ENCODE data around the gene PLPP4.

Gene PLPP4

GRCh38 chr10:120527691-120528090 lies 70.7 kb downstream of the PLPP4 start:
- no peak for DNase-seq

GRCh38 chr10:120530699-120531098 lies 73.7 kb downstream of the PLPP4 start:
- DNase-seq, result no peak

- DNase-seq, result no peak
Measured at GRCh38 chr10:120538091-120538490, 81.1 kb downstream of the PLPP4 start.

GRCh38 chr10:120539076-120539475 lies 82.0 kb downstream of the PLPP4 start:
- no peak for DNase-seq

- DNase-seq, result no peak
Measured at GRCh38 chr10:120540486-120540885, 83.5 kb downstream of the PLPP4 start.

- DNase-seq, result no peak
Measured at GRCh38 chr10:120541984-120542383, 85.0 kb downstream of the PLPP4 start.

- DNase-seq, result no peak
Measured at GRCh38 chr10:120542591-120542990, 85.6 kb downstream of the PLPP4 start.

- no peak for DNase-seq
Measured at GRCh38 chr10:120543291-120543690, 86.3 kb downstream of the PLPP4 start.

GRCh38 chr10:120548210-120548609 lies 91.2 kb downstream of the PLPP4 start:
- no peak for DNase-seq

GRCh38 chr10:120552262-120552661 lies 95.2 kb downstream of the PLPP4 start:
- no peak for DNase-seq

GRCh38 chr10:120553911-120554310 lies 96.9 kb downstream of the PLPP4 start:
- no peak for DNase-seq

- no peak for DNase-seq
Measured at GRCh38 chr10:120555436-120555835, 98.4 kb downstream of the PLPP4 start.

- no peak for DNase-seq
Measured at GRCh38 chr10:120555842-120556532, 99.0 kb downstream of the PLPP4 start.

- DNase-seq, result no peak
Measured at GRCh38 chr10:120557311-120557710, 100.3 kb downstream of the PLPP4 start.

GRCh38 chr10:120559800-120560199 lies 102.8 kb downstream of the PLPP4 start:
- no peak for DNase-seq

GRCh38 chr10:120562956-120563355 lies 105.9 kb downstream of the PLPP4 start:
- no peak for DNase-seq

- no peak for DNase-seq
Measured at GRCh38 chr10:120570418-120570817, 113.4 kb downstream of the PLPP4 start.

- DNase-seq, result no peak
Measured at GRCh38 chr10:120571266-120571665, 114.2 kb downstream of the PLPP4 start.

- no peak for DNase-seq
Measured at GRCh38 chr10:120572307-120572706, 115.3 kb downstream of the PLPP4 start.

- DNase-seq, result no peak
Measured at GRCh38 chr10:120573355-120573754, 116.3 kb downstream of the PLPP4 start.

- DNase-seq, result no peak
Measured at GRCh38 chr10:120574981-120575380, 118.0 kb downstream of the PLPP4 start.

- DNase-seq, result no peak
Measured at GRCh38 chr10:120575411-120575810, 118.4 kb downstream of the PLPP4 start.

- DNase-seq, result no peak
Measured at GRCh38 chr10:120578134-120578533, 121.1 kb downstream of the PLPP4 start.

GRCh38 chr10:120578890-120579289 lies 121.9 kb downstream of the PLPP4 start:
- DNase-seq, result no peak
